Endothelial cell of umbilical vein (primary cell): ENCODE data around the gene CATSPER3. TPM values are rescaled to one million over a fixed set of nuclear protein-coding genes. Genes with fewer than 3 reads are reported as not detected.

Experiments used
- BruUV-seq: library from RNA; stranded (reverse); fragments of 400-500 nt; replicated peaks from 2 replicates; lab custom pipeline; 2021; lab: Mats Ljungman, UMichigan
- CTCF ChIA-PET: fragments of 300-600, 350-600 bp; sonication (Branson Sonifier 250); formaldehyde crosslinking; loops from one replicate; lab custom pipeline; 2021; ENCODE audit warnings: antibody characterized with exemption, inconsistent platforms; lab: Charles Lee
- POLR2A ChIA-PET: fragments of 300-600, 350-600 bp; sonication (Branson Sonifier 250); formaldehyde crosslinking; loops from one replicate; lab custom pipeline; 2021; ENCODE audit warnings: antibody characterized with exemption, inconsistent platforms; lab: Charles Lee
- DNase-seq: peaks from one replicate; pipeline ENCODE4 v3.0.0-alpha.2; 2011; ENCODE audit warnings: low read depth, low spot score
- FAIRE-seq: peaks from 2 replicates; lab custom pipeline; 2011; peaks lifted over from hg19 to GRCh38; lab: Jason Lieb, UNC
- H2AFZ ChIP-seq: 2 replicates; pipeline ENCODE4 v1.6.0; 2012; ENCODE audit warnings: low read depth, low read length, control low read depth, inconsistent platforms
- H3K27ac ChIP-seq: 2 replicates; pipeline ENCODE4 v1.5.1; 2011; ENCODE audit warnings: low read depth, mild to moderate bottlenecking, control low read depth, low read length, moderate library complexity; ENCODE audit not compliant: insufficient read depth
- H3K27me3 ChIP-seq, 2 experiments: 2 replicates each; pipeline versions ENCODE4 v1.6.0 to v1.6.1; 2011; ENCODE audit warnings: low read length in 2 of 2, mixed read lengths in 1 of 2; ENCODE audit not compliant: control insufficient read depth in 2 of 2, insufficient read depth in 2 of 2
- H3K36me3 ChIP-seq, 2 experiments: 2 replicates in 1 of 2; 3 replicates in 1 of 2; pipeline ENCODE4 v1.5.1; 2011; ENCODE audit warnings: low read length in 2 of 2, mild to moderate bottlenecking in 1 of 2, moderate library complexity in 1 of 2; ENCODE audit not compliant: control insufficient read depth in 2 of 2, insufficient read depth in 2 of 2; ENCODE audit errors: extremely low read depth in 1 of 2
- H3K4me1 ChIP-seq: 3 replicates; pipeline ENCODE4 v1.5.1; 2011; ENCODE audit warnings: mild to moderate bottlenecking, low read length; ENCODE audit not compliant: control insufficient read depth, insufficient read depth; ENCODE audit errors: extremely low read depth
- H3K4me2 ChIP-seq: 2 replicates; pipeline ENCODE4 v1.6.1; 2011; ENCODE audit warnings: low read length, control low read depth, mixed read lengths; ENCODE audit not compliant: insufficient read depth
- H3K4me3 ChIP-seq, 3 experiments: fragments of 200-600 bp in 1 of 3; sonication (generic), shearing (Covaris generic) in 1 of 3; replicated peaks in 1 of 3; 2 replicates each; pipeline ENCODE4 v1.5.1; 2011 to 2016; ENCODE audit warnings: control low read depth in 3 of 3, low read length in 3 of 3, mild to moderate bottlenecking in 2 of 3, inconsistent platforms in 1 of 3, low read depth in 1 of 3, moderate library complexity in 1 of 3; ENCODE audit not compliant: insufficient read depth in 1 of 3
- H3K79me2 ChIP-seq: 2 replicates; pipeline ENCODE4 v1.6.0; 2012; ENCODE audit warnings: low read length, inconsistent platforms; ENCODE audit not compliant: control insufficient read depth, insufficient read depth
- H3K9ac ChIP-seq: replicated peaks from 2 replicates; pipeline ENCODE3; 2011; ENCODE audit warnings: low read length, control low read depth; ENCODE audit not compliant: insufficient read depth; ENCODE audit errors: extremely low read depth
- H3K9me1 ChIP-seq: replicated peaks from 3 replicates; pipeline ENCODE4 v1.6.0; 2011; ENCODE audit warnings: mild to moderate bottlenecking, low read length; ENCODE audit not compliant: control insufficient read depth, insufficient read depth; ENCODE audit errors: extremely low read depth
- H3K9me3 ChIP-seq: replicated peaks from 2 replicates; pipeline ENCODE4 v1.5.1; 2012; ENCODE audit warnings: low read length, inconsistent platforms; ENCODE audit not compliant: control insufficient read depth, insufficient read depth
- H4K20me1 ChIP-seq: replicated peaks from 2 replicates; pipeline ENCODE3; 2011; ENCODE audit warnings: mild to moderate bottlenecking, low read length; ENCODE audit not compliant: control insufficient read depth, insufficient read depth; ENCODE audit errors: extremely low read depth
- CTCF ChIP-seq, 2 donors: IDR thresholded peaks; 1 replicate in 1 of 2; 2 replicates in 1 of 2; pipeline ENCODE4 v1.5.1; 2011; ENCODE audit warnings: low read length in 2 of 2, mild to moderate bottlenecking in 2 of 2, moderate library complexity in 2 of 2, control low read depth in 1 of 2, inconsistent platforms in 1 of 2, low read depth in 1 of 2; ENCODE audit not compliant: insufficient read depth in 1 of 2; ENCODE audit errors: extremely low read depth in 1 of 2
- EZH2 ChIP-seq: IDR thresholded peaks from 2 replicates; pipeline ENCODE4 v1.6.1; 2012; ENCODE audit warnings: borderline replicate concordance, low read depth, mild to moderate bottlenecking, moderate library complexity, low read length, inconsistent platforms; ENCODE audit not compliant: severe bottlenecking
- FOS ChIP-seq: IDR thresholded peaks from 2 replicates; pipeline ENCODE4 v1.6.1; 2011; ENCODE audit warnings: mild to moderate bottlenecking, low read length, moderate library complexity, borderline replicate concordance; ENCODE audit not compliant: insufficient read depth
- GATA2 ChIP-seq: IDR thresholded peaks from 2 replicates; pipeline ENCODE4 v1.7.0; 2011; ENCODE audit warnings: low read depth, mild to moderate bottlenecking, moderate library complexity, mixed read lengths, low read length; ENCODE audit not compliant: insufficient read length, insufficient read depth
- MYC ChIP-seq: IDR thresholded peaks from one replicate; pipeline ENCODE4 v1.6.1; 2011; ENCODE audit warnings: mild to moderate bottlenecking, low read depth, low read length
- dilution Hi-C: fragments of 300-500 bp; cut with MboI; formaldehyde crosslinking; loops from one replicate; pipeline ENCODE4 v1.15.0; 2019; ENCODE audit warnings: low sequenced_read_pairs; ENCODE audit not compliant: extremely low pct_ligation_motif_present
- intact Hi-C: fragments of 100-400 bp; cut with micrococcal nuclease; formaldehyde crosslinking; loops from one replicate; pipeline ENCODE4 v1.10.0; 2022
- polyA plus RNA-seq, 4 experiments: library from polyadenylated mRNA; depleted of rRNA in 3 of 4; stranded (reverse) in 3 of 4; unstranded in 1 of 4; fragments of >200 nt; gene quantifications; 2 replicates each; pipeline versions ENCODE4 v1.2.1 to v1.2.3, GENCODE V29; 2011 to 2012; ENCODE audit warnings: missing spikeins in 1 of 4
- total RNA-seq: library from RNA; stranded (reverse); gene quantifications from 2 replicates; pipeline ENCODE4 v1.2.3, GENCODE V29; 2021

CATSPER3 gene
- total and polyA plus RNA-seq, 2 donors (not counting 3 experiments of a cell fraction or from before 2014, with no cell fraction given) = 0.43 to 0.71 TPM

DNA sequence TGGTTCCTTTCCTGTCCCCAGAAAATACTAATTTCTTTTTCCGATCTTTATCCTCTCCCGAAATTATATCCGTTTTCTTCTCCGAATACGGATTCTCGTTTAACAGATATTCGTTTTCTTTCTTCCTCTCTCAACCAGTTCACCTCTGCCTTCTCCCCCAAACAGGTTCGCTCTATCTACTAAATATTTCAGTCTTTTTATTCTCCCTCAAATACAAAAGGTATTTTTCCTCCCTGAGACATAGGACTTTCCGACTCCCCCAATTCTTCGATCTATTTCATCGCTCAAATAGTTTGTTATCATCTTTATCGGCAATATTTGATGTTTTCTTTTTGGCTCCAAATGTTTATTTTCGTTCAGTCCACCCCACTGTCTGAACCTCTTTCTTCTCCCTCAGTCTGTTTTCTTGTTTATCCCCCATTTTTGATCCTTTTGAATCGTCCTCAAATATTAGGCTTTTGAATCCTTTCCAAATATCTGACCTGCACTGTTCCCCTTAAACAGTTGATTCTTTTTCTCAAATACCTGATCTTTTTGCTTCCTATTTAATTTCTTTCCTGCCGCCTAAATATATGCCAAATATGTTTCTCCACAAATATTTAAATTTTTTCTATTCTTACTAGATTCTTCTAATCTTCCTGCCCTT lies 61.9 kb downstream of the CATSPER3 start:
- H3K79me2 ChIP-seq = no peaks in the 10 kb centered on the region
- H3K9me1 ChIP-seq = no peaks in the 10 kb centered on the region
- no peaks in the 10 kb centered on the region for H4K20me1 ChIP-seq
- H2AFZ ChIP-seq = no peak overlapping the region
- no peak overlapping the region for H3K4me2 ChIP-seq
- H3K4me3 ChIP-seq = no peak overlapping the region
- H3K9me3 ChIP-seq = no peaks in the 10 kb centered on the region
- intact Hi-C loops (loop anchor here (5.0 kb wide), 2 partner anchors 163 to 303 kb away; no protein-coding TSS in a partner anchor), dilution Hi-C loops (no loop called here)
- DNase-seq (no peak), FAIRE-seq (no peak)
- no TSS peak for BruUV-seq
- peaks cover 5% of the 10 kb centered on the region for H3K4me1 ChIP-seq
- H3K9ac ChIP-seq = no peak overlapping the region
- no peak overlapping the region for H3K27ac ChIP-seq
- TF ChIP-seq CTCF (IDR thresholded peaks at IDR 0.05; ENCODE audit: extremely low read depth in 1 of 2, insufficient read depth in 1 of 2, low read depth in 1 of 2, low read length in 2 of 2) = no peak
- TF ChIP-seq GATA2 = no peak
- no peak for TF ChIP-seq MYC
- TF ChIP-seq FOS = no peak
- TF ChIP-seq EZH2 = peak; percentile 27
- peaks cover 67 to 83% of the 10 kb centered on the region in 2 experiments for H3K27me3 ChIP-seq
- POLR2A ChIA-PET = no interaction called here
- H3K36me3 ChIP-seq = no peaks in the 10 kb centered on the region
- CTCF ChIA-PET = interaction anchor here (1.1 kb wide), 1 partner anchor 16 kb away, joined by 4 read pairs; no protein-coding TSS in a partner anchor
